Stimulated activated CD4-positive, alpha-beta T cell treated with anti-CD3 and anti-CD28 coated beads, Interleukin-15, amount 100 ng/mL, for 48 hours (primary cell): ENCODE results near the gene SRGAP1.

ENCODE experiments used
- DNase-seq, 2 donors: peaks; one replicate each; pipeline ENCODE4 v3.0.0-alpha.2; 2020; ENCODE audit warnings: low read depth in 2 of 2

Gene SRGAP1

GRCh38 chr12:63966606-63966975 lies 122.1 kb downstream of the SRGAP1 start:
- DNase-seq: no peak

- DNase-seq: no peak
These were observed 123.1 kb downstream of the SRGAP1 start for GRCh38 chr12:63967358-63968145.

- DNase-seq: no peak
These were observed 124.2 kb downstream of the SRGAP1 start for GRCh38 chr12:63968673-63969072.

- DNase-seq: no peak
These were observed 132.4 kb downstream of the SRGAP1 start for GRCh38 chr12:63976902-63977395.

- DNase-seq: no peak
These were observed 132.9 kb downstream of the SRGAP1 start for GRCh38 chr12:63977441-63977840.

- no peak for DNase-seq
These were observed 134.0 kb downstream of the SRGAP1 start for GRCh38 chr12:63978519-63978918.

GRCh38 chr12:63980211-63980610 lies 135.7 kb downstream of the SRGAP1 start:
- no peak for DNase-seq

GRCh38 chr12:63981343-63981742 lies 136.8 kb downstream of the SRGAP1 start:
- DNase-seq: no peak

- DNase-seq: no peak
These were observed 138.2 kb downstream of the SRGAP1 start for GRCh38 chr12:63982604-63983295.

GRCh38 chr12:63985456-63985855 lies 141.0 kb downstream of the SRGAP1 start:
- DNase-seq: no peak

- DNase-seq: no peak
These were observed 141.4 kb downstream of the SRGAP1 start for GRCh38 chr12:63985945-63986344.

- DNase-seq: no peak
These were observed 144.9 kb downstream of the SRGAP1 start for GRCh38 chr12:63989301-63989845.

- DNase-seq: no peak
These were observed 146.5 kb downstream of the SRGAP1 start for GRCh38 chr12:63990828-63991547.

- DNase-seq: no peak
These were observed 150.2 kb downstream of the SRGAP1 start for GRCh38 chr12:63994704-63995103.

- no peak for DNase-seq
These were observed 151.0 kb downstream of the SRGAP1 start for GRCh38 chr12:63995512-63995911.

- DNase-seq: no peak
These were observed 152.1 kb downstream of the SRGAP1 start for GRCh38 chr12:63996556-63996955.

GRCh38 chr12:63997198-63997597 lies 152.7 kb downstream of the SRGAP1 start:
- no peak for DNase-seq

GRCh38 chr12:63998584-63998983 lies 154.1 kb downstream of the SRGAP1 start:
- DNase-seq: no peak

- DNase-seq: no peak
These were observed 155.4 kb downstream of the SRGAP1 start for GRCh38 chr12:63999853-64000252.

GRCh38 chr12:64001439-64001838 lies 156.9 kb downstream of the SRGAP1 start:
- no peak for DNase-seq

- no peak for DNase-seq
These were observed 160.1 kb downstream of the SRGAP1 start for GRCh38 chr12:64004641-64005040.

GRCh38 chr12:64006211-64006825 lies 161.8 kb downstream of the SRGAP1 start:
- DNase-seq: no peak
